HFFc6 (cell line): ENCODE measurements around the gene NUP93. TPM values are rescaled to one million over a fixed set of nuclear protein-coding genes. Genes with fewer than 3 reads are reported as not detected.
"Not testable (repeated sequence)": the region's sequence is repeated elsewhere in the genome, so short reads cannot be mapped to it uniquely, and the experiment has no call there.

Experiments
- DNase-seq: peaks from one replicate; pipeline ENCODE4 v3.0.0-alpha.2; 2018
- H3K27ac Mint-ChIP-seq: 2 replicates; pipeline ENCODE4 v1.8.0; 2020; ENCODE audit warnings: mild to moderate bottlenecking, mixed read lengths
- H3K27me3 Mint-ChIP-seq: 2 replicates; pipeline ENCODE4 v1.8.0; 2021; ENCODE audit warnings: mild to moderate bottlenecking, moderate library complexity, mixed read lengths; ENCODE audit not compliant: insufficient read depth
- H3K36me3 Mint-ChIP-seq: 2 replicates; pipeline ENCODE4 v1.8.0; 2021; ENCODE audit warnings: low read depth, mixed read lengths
- H3K4me1 Mint-ChIP-seq: 2 replicates; pipeline ENCODE4 v1.8.0; 2020; ENCODE audit warnings: low read depth, mixed read lengths
- H3K4me3 Mint-ChIP-seq: 2 replicates; pipeline ENCODE4 v1.8.0; 2020; ENCODE audit warnings: mild to moderate bottlenecking, moderate library complexity, mixed read lengths
- H3K9me3 Mint-ChIP-seq: 2 replicates; pipeline ENCODE4 v1.8.0; 2020; ENCODE audit warnings: mild to moderate bottlenecking, mixed read lengths
- total RNA-seq, 6 experiments: library from RNA; stranded (reverse); fragmentation: NEBNext Ultra II Directional; extraction: Animal tissue kit (Norgen Biotek cat#: 25700); gene quantifications; 2 replicates in 1 of 6; 3 replicates in 5 of 6; pipeline ENCODE4 v1.2.3, GENCODE V29; 2021
- TF ChIP-seq, protein P1 (sequence below): fragments of 200-600 bp; sonication (generic); IDR thresholded peaks from 2 replicates; pipeline ENCODE4 v1.5.0; 2021; ENCODE audit warnings: antibody characterized with exemption, mild to moderate bottlenecking

Gene NUP93
- total RNA-seq, 6 experiments from 2014 or later: 58.6 to 84.0 (median 78.8) TPM

DNA sequence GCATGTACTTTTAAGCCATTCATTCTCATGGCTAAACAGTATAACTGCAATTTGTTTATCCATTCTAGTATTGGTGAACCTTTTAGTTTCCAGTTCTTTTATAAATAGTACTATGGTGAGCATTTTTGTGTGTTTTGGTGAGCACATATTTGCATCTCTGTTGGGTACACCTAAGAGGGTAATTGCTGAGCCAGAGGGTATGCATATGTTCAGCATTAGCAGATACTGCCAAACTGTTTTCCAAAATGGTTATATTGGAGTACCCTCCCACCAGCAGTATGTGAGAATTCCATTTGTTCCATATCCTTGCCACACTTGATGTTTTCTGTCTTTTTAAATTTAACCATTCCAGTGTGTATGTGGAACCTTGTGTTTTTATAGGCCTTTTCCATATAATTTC lies 81.0 kb downstream of the NUP93 start:
- peaks cover 26% of the 10 kb centered on the region for H3K36me3 Mint-ChIP-seq
- DNase-seq: no peak
- H3K27me3 Mint-ChIP-seq: no peaks in the 10 kb centered on the region
- TF ChIP-seq, protein P1, sequence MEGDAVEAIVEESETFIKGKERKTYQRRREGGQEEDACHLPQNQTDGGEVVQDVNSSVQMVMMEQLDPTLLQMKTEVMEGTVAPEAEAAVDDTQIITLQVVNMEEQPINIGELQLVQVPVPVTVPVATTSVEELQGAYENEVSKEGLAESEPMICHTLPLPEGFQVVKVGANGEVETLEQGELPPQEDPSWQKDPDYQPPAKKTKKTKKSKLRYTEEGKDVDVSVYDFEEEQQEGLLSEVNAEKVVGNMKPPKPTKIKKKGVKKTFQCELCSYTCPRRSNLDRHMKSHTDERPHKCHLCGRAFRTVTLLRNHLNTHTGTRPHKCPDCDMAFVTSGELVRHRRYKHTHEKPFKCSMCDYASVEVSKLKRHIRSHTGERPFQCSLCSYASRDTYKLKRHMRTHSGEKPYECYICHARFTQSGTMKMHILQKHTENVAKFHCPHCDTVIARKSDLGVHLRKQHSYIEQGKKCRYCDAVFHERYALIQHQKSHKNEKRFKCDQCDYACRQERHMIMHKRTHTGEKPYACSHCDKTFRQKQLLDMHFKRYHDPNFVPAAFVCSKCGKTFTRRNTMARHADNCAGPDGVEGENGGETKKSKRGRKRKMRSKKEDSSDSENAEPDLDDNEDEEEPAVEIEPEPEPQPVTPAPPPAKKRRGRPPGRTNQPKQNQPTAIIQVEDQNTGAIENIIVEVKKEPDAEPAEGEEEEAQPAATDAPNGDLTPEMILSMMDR: no peak
- H3K4me3 Mint-ChIP-seq: no peak overlapping the region
- no peaks in the 10 kb centered on the region for H3K9me3 Mint-ChIP-seq
- peaks cover 75% of the 10 kb centered on the region for H3K4me1 Mint-ChIP-seq
- H3K27ac Mint-ChIP-seq: no peak overlapping the region

DNA sequence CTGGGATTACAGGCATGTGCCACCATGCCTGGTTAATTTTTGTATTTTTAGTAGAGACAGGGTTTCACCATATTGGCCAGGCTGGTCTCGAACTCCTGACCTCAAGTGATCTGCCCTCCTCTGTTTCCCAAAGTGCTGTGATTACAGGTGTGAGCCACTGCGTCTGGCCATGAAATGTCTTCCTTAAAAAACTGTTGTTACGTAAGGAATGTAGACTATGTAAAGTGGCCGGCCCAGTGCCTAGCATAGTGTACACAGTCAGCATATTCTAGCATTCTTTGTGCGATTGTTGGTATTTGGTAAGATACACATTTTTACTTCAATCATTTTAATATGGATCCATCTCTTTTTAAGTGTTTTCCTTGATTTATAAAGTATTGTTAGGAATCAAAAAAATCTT lies 81.7 kb downstream of the NUP93 start:
- H3K9me3 Mint-ChIP-seq, H3K4me3 Mint-ChIP-seq: not testable (repeated sequence)
- H3K4me1 Mint-ChIP-seq: peaks cover 71% of the 10 kb centered on the region

DNA sequence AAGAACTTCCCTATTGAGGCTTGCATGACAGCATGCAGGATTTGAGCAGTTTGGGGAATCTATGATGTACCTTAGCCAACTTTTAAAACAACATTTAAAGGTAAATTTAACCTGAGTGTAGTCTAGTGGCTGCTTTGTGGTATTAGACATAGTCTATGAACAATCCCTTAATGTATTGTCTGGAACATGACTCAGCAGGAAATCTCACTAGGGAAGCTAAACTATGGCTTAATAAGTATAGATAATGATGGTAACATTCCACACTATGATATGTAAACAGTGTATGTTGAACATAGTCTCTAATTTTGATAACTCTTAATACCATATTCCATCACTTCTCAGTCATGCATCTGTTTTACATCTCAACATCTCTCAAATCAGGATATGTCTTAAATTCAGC lies 83.0 kb downstream of the NUP93 start:
- Mint-ChIP-seq H3K9me3 (no peaks in the 10 kb centered on the region), H3K27me3 (no peaks in the 10 kb centered on the region), H3K36me3 (peaks cover 14% of the 10 kb centered on the region), H3K4me1 (peaks cover 59% of the 10 kb centered on the region), H3K27ac (peak overlapping the region; percentile 72), H3K4me3 (peak overlapping the region; percentile 20; the same call in 1 of the 2 replicates)
- TF ChIP-seq, protein P1: 0 out of 2 replicates have a peak, but pooled peaks have one; percentile 10
- peak; percentile 23 for DNase-seq

More for the DNA sequence above, 81.7 kb downstream of the NUP93 start:
- H3K27me3 Mint-ChIP-seq, H3K27ac Mint-ChIP-seq, DNase-seq: not testable (repeated sequence)
- peaks cover 20% of the 10 kb centered on the region for H3K36me3 Mint-ChIP-seq

DNA sequence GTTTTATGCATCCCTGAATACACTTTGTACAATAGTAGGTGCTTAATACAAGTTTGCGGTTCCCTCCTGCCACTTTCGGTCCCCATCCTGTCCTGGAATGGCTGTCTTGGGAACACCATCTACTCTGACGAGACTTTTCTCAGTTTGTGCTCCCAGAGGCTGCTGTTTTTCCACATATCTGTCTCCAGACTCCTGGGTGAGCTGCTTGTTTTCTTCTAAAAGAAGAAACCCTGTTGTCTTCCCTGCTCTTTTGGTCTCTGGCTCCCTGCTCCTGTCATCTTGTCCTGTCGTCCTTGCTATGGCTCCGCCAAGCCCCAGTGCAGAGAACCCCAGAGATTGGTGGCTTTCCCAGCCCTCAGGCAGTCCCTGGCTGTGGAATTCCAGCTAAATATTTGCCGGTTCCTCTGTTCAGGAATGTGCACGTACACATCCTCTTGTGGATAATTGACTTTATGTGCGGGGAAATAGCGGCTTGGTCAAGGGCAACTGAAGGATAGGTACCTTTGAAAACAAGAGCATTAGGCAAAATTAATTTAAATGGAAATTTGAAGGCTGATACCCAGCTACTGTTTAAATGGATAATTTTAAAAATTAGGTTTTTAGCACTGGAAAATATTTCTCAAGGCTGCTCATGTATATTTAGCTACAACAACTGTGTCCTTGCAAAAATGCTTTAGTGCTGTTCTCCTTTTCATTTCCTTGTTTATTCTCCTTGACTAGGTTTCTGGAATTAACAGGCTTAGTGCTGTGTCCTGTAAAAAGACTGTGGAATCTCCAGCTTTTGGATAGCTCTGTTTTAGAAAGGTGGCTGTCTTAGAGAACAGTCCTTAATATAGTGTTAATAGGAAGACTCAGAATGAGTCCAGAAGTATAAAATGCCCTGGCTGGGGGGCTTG lies 84.9 kb downstream of the NUP93 start:
- Mint-ChIP-seq H3K27ac (peak overlapping the region; percentile 73), H3K27me3 (no peaks in the 10 kb centered on the region), H3K9me3 (no peaks in the 10 kb centered on the region), H3K4me1 (peaks cover 55% of the 10 kb centered on the region), H3K4me3 (peak overlapping the region; percentile 49; the same call in 1 of the 2 replicates), H3K36me3 (peaks cover 14% of the 10 kb centered on the region)
- no peak for DNase-seq
- TF ChIP-seq, protein P1: no peak

DNA sequence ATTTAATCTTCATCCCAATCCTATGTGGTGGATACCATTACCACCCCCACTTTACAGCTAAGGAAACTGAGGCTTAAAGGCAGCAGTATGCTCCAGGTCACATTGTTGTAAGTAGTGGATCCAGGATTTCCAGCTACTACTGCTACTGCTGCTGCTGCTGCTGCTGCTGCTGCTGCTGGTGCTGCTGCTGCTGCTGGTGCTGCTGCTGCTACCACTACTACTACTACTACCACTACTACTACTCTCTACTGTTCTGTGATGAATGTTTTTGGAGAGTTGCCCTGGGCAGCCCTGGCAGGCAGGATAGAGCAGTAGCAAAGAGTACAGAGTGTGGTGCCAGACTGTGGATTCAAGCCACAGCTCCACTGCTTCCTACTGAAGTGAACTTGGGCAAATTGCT lies 85.8 kb downstream of the NUP93 start:
- H3K27ac Mint-ChIP-seq: no peak overlapping the region
- no peaks in the 10 kb centered on the region for H3K9me3 Mint-ChIP-seq
- peaks cover 47% of the 10 kb centered on the region for H3K4me1 Mint-ChIP-seq
- H3K4me3 Mint-ChIP-seq: no peak overlapping the region
- H3K36me3 Mint-ChIP-seq: peaks cover 10% of the 10 kb centered on the region; the same call in 1 of the 2 replicates
- no peaks in the 10 kb centered on the region for H3K27me3 Mint-ChIP-seq
- no peak for DNase-seq
- TF ChIP-seq, protein P1: no peak

DNA sequence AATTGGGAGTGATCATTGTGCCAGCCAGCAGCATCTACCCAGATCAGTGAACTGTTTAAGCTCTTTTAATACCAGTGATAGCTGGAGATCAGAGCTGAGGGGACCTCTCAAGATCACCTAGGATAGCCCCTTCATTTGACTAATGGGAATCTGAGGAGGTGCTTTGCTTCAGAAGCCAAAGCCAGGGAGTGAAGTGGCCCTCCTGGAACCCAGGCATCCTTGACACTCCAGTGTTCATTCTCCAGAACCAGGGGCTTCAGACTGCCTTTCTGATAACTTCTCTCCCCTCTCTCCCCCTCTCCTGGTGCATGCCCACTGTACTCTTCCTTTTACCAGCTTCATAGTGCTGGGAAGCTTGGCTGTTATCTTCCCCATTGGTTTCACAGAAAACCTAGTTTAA lies 87.1 kb downstream of the NUP93 start:
- DNase-seq: no peak
- no peak overlapping the region for H3K4me3 Mint-ChIP-seq
- H3K9me3 Mint-ChIP-seq: no peaks in the 10 kb centered on the region
- H3K4me1 Mint-ChIP-seq: peaks cover 41% of the 10 kb centered on the region
- peaks cover 18% of the 10 kb centered on the region; the same call in 1 of the 2 replicates for H3K36me3 Mint-ChIP-seq
- H3K27me3 Mint-ChIP-seq: no peaks in the 10 kb centered on the region
- TF ChIP-seq, protein P1: no peak
- H3K27ac Mint-ChIP-seq: no peak overlapping the region
